Liver (tissue), 3 donors: Measurements from ENCODE around the gene PPP6R2.

Experiments
- FOXA1 ChIP-seq: IDR thresholded peaks from 2 replicates; pipeline ENCODE4 v1.6.1; 2016; ENCODE audit warnings: antibody characterized with exemption
- GABPA ChIP-seq, 2 donors: IDR thresholded peaks in 1 of 2; conservative IDR thresholded peaks in 1 of 2; 2 replicates each; pipeline ENCODE4 v1.6.1; 2016; ENCODE audit warnings: antibody characterized with exemption in 2 of 2, mild to moderate bottlenecking in 1 of 2, moderate library complexity in 1 of 2
- YY1 ChIP-seq: IDR thresholded peaks from 2 replicates; pipeline ENCODE4 v1.6.1; 2016; ENCODE audit warnings: antibody characterized with exemption, mild to moderate bottlenecking
- TF ChIP-seq, protein P1 (sequence below): fragments of 150-350 bp; IDR thresholded peaks from 2 replicates; pipeline ENCODE4 v1.5.1; 2017; ENCODE audit warnings: improper control_type of control experiment, low read depth, low read length; ENCODE audit not compliant: missing input control
- TF ChIP-seq, protein P2 (sequence below): IDR thresholded peaks from 2 replicates; pipeline ENCODE4 v1.6.1; 2016; ENCODE audit warnings: antibody characterized with exemption, mild to moderate bottlenecking
- TF ChIP-seq, protein P3 (sequence below): IDR thresholded peaks from 2 replicates; pipeline ENCODE4 v1.6.1; 2016; ENCODE audit warnings: antibody characterized with exemption
- donor health status: healthy.
- donor health status: healthy.

DNA sequence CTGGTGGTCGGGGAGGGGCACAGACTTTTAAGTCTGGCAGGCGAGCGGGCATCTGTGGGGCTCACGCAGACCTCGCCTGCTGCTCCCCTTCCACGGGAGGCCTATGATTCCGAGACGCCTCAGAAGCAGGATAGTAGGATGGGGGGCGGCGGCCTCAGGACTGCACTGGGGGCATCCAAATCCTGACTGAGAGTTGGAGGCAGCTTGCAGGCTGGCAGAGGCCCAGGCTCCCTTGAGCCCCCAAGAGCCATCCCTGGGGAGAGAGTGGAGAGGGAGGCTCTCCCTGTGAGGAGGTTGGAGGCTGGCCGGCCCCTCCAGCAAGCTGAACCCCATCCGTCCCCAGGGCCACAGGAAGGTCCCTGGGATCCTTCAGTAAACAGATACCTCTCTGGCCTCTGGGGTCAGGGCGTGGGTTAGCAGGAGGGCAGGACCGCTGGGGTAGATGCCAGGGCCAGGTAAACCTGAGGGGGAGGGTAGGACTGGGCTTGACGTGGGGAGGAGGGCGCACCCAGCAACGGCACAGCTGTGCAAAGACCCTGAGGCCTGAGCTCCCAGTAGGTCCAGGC lies 98.4 kb downstream of the PPP6R2 start:
- TF ChIP-seq, protein P1, sequence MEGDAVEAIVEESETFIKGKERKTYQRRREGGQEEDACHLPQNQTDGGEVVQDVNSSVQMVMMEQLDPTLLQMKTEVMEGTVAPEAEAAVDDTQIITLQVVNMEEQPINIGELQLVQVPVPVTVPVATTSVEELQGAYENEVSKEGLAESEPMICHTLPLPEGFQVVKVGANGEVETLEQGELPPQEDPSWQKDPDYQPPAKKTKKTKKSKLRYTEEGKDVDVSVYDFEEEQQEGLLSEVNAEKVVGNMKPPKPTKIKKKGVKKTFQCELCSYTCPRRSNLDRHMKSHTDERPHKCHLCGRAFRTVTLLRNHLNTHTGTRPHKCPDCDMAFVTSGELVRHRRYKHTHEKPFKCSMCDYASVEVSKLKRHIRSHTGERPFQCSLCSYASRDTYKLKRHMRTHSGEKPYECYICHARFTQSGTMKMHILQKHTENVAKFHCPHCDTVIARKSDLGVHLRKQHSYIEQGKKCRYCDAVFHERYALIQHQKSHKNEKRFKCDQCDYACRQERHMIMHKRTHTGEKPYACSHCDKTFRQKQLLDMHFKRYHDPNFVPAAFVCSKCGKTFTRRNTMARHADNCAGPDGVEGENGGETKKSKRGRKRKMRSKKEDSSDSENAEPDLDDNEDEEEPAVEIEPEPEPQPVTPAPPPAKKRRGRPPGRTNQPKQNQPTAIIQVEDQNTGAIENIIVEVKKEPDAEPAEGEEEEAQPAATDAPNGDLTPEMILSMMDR = no peak
- no peak for TF ChIP-seq FOXA1
- TF ChIP-seq GABPA (IDR thresholded peaks at IDR 0.05 in 1 of 2, conservative IDR thresholded peaks at IDR 0.05 in 1 of 2) = no peak
- TF ChIP-seq, protein P2, sequence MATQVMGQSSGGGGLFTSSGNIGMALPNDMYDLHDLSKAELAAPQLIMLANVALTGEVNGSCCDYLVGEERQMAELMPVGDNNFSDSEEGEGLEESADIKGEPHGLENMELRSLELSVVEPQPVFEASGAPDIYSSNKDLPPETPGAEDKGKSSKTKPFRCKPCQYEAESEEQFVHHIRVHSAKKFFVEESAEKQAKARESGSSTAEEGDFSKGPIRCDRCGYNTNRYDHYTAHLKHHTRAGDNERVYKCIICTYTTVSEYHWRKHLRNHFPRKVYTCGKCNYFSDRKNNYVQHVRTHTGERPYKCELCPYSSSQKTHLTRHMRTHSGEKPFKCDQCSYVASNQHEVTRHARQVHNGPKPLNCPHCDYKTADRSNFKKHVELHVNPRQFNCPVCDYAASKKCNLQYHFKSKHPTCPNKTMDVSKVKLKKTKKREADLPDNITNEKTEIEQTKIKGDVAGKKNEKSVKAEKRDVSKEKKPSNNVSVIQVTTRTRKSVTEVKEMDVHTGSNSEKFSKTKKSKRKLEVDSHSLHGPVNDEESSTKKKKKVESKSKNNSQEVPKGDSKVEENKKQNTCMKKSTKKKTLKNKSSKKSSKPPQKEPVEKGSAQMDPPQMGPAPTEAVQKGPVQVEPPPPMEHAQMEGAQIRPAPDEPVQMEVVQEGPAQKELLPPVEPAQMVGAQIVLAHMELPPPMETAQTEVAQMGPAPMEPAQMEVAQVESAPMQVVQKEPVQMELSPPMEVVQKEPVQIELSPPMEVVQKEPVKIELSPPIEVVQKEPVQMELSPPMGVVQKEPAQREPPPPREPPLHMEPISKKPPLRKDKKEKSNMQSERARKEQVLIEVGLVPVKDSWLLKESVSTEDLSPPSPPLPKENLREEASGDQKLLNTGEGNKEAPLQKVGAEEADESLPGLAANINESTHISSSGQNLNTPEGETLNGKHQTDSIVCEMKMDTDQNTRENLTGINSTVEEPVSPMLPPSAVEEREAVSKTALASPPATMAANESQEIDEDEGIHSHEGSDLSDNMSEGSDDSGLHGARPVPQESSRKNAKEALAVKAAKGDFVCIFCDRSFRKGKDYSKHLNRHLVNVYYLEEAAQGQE = no peak
- TF ChIP-seq, protein P3, sequence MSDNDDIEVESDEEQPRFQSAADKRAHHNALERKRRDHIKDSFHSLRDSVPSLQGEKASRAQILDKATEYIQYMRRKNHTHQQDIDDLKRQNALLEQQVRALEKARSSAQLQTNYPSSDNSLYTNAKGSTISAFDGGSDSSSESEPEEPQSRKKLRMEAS = no peak
- no peak for TF ChIP-seq YY1
